Coronary artery (tissue), 2 donors: ENCODE measurements around the gene CCDC92B.

Source experiments
- DNase-seq: peaks from one replicate; pipeline ENCODE4 v3.0.0-alpha.2; 2017; ENCODE audit warnings: low spot score
- H3K27ac ChIP-seq, 2 donors: fragments of 200-600 bp; sonication (generic); one replicate each; pipeline ENCODE4 v1.5.1; 2016 to 2019
- H3K4me3 ChIP-seq: fragments of 200-600 bp; sonication (generic); 2 replicates; pipeline ENCODE4 v1.5.1; 2016; ENCODE audit warnings: mild to moderate bottlenecking, moderate library complexity
- CTCF ChIP-seq: fragments of 200-600 bp; sonication (generic); IDR thresholded peaks from one replicate; pipeline ENCODE4 v1.5.1; 2019; ENCODE audit warnings: antibody characterized with exemption

The CCDC92B gene

DNA sequence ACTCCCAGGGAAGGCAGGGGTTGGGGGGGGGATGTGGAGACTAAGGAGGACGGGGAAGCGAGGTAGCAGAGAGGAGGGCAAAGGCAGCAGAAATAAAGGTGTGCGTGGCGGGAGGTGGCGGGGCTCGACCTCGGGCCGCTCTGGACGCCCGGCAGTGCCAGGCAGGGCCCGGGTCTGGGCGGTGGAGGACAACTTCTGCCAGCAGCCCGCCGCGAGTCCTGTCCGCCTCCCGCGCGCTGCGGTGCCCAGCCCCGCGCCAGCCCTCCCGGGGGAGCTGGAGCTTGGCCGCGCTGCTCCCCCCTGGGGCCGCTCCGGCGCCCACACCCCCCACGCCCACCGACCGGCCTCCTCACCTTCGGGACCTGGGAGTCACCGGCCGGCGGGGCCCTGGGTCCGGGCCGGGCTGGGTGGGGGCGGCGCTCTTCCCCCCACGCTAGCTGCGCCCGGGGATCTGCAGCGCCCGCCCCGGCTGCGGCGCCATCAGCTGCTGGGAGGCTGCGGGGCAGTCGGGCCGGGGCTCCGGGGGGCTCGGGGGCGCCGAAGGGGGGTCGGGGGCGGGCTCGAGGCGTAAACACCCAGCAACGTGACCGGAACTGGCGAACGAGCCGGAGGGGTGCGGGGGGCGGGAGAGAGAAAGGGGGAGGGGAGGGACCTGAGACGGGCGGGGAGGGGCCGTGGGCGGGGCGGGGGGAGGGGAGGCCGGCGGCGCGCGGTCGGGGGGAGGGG, at the start of gene CCDC92B:
Gene CCDC92B (minus strand): TSS at position 595 of the 726 bp plus-strand sequence. CDS start 14,507 bp downstream, outside the sequence.
- TF ChIP-seq CTCF, result no peak
- Histone ChIP-seq H3K4me3 (peak within 1 kb of the TSS; percentile 40), H3K27ac (no peak within 1 kb of the TSS)
- no peak for DNase-seq

DNA sequence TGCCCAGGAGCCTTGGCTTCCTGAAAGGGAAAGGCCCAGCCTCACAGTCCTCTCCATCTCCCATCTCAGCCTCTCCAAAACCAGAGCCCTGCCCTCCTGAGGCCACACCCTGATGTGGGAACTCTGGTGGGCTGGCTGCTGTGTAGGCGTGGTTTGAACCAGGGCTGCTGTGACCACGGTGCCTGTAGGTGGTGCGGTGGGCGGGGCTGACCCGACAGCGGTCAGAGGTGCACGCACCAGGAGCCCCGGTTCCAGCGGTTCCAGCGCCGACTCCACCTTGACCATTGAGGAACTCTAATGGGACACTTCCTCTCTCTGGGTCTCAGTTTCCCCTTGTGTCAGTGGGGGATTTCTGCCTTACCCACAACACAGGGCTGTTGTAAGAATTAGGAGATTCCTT, 49.2 kb upstream of the CCDC92B start:
- DNase-seq, result no peak
- TF ChIP-seq CTCF, result no peak
- Histone ChIP-seq H3K4me3 (no peak overlapping the region), H3K27ac (no peak overlapping the region)

- DNase-seq, result no peak
- TF ChIP-seq CTCF, result no peak
These were observed 48.7 kb upstream of the CCDC92B start for GRCh38 chr17:2798188-2798587.

DNA sequence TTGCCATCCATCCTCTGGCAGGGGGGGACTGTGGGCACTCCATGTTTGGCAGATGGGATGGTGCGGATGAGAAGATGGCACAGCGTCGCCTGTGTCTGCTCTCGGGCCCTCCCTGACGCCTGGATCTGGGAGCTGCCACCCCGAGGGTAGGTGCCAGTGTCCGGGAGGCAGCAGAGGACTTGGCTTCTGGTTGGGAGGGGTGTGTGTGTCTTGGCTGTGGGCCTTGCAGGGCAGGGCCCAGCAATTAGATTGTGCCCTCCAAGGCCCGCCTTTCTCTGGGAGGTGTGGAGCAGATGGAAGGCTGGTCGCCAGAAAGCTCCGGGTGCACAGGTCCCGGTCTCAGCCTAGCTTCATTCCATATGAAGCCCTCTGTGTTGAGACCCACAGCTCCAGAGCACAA, 48.2 kb upstream of the CCDC92B start:
- no peak overlapping the region for H3K4me3 ChIP-seq
- DNase-seq, result no peak
- TF ChIP-seq CTCF, result no peak
- H3K27ac ChIP-seq, result no peak overlapping the region

More at GRCh38 chr17:2798188-2798587, 48.7 kb upstream of the CCDC92B start:
- Histone ChIP-seq H3K27ac (no peak overlapping the region), H3K4me3 (no peak overlapping the region)

GRCh38 chr17:2797226-2797625, 47.8 kb upstream of the CCDC92B start:
- Histone ChIP-seq H3K27ac (no peak overlapping the region), H3K4me3 (peak overlapping the region; percentile 52)
- no peak for TF ChIP-seq CTCF
- no peak for DNase-seq

- no peak for TF ChIP-seq CTCF
- H3K27ac ChIP-seq, result no peak within 1 kb of the TSS
- no peak for DNase-seq
- peak within 1 kb of the TSS; percentile 52 for H3K4me3 ChIP-seq
These were observed 47.0 kb upstream of the CCDC92B start, which contains the start of gene RAP1GAP2 for GRCh38 chr17:2796164-2797125. RAP1GAP2 (plus strand) TSS chr17:2796438; CDS start chr17:2796528, 90 bp downstream.
